Stimulated activated CD8-positive, alpha-beta memory T cell treated with anti-CD3 and anti-CD28 coated beads, Interleukin-7, amount 100 ng/mL, for 24 hours (primary cell): ENCODE data around the gene MED22.
"Not testable (repeated sequence)": the region's sequence is repeated elsewhere in the genome, so short reads cannot be mapped to it uniquely, and the experiment has no call there.

Experiments used
- DNase-seq: peaks from one replicate; pipeline ENCODE4 v3.0.0-alpha.2; 2020; ENCODE audit warnings: low read depth

The MED22 gene

GRCh38 chr9:133334888-133335287 is 13.0 kb downstream of the MED22 start:
- not testable (repeated sequence) for DNase-seq

GRCh38 chr9:133334161-133334560 is 13.8 kb downstream of the MED22 start:
- no peak for DNase-seq

GRCh38 chr9:133333566-133333965 is 14.4 kb downstream of the MED22 start:
- DNase-seq: no peak

- DNase-seq: no peak
These were observed 14.9 kb downstream of the MED22 start for GRCh38 chr9:133333011-133333410.

- DNase-seq: no peak
These were observed 15.6 kb downstream of the MED22 start for GRCh38 chr9:133332381-133332730.

GRCh38 chr9:133331641-133332380 is 16.1 kb downstream of the MED22 start:
- no peak for DNase-seq

GRCh38 chr9:133331221-133331620 is 16.7 kb downstream of the MED22 start:
- DNase-seq: no peak

GRCh38 chr9:133329306-133330156 is 18.4 kb downstream of the MED22 start:
- not testable (repeated sequence) for DNase-seq

GRCh38 chr9:133327834-133328484 is 20.0 kb downstream of the MED22 start:
- no peak for DNase-seq

- not testable (repeated sequence) for DNase-seq
These were observed 20.9 kb downstream of the MED22 start for GRCh38 chr9:133327021-133327420.

GRCh38 chr9:133323991-133324703 is 23.8 kb downstream of the MED22 start:
- DNase-seq: no peak

- DNase-seq: no peak
These were observed 24.7 kb downstream of the MED22 start for GRCh38 chr9:133323211-133323610.

GRCh38 chr9:133322701-133323100 is 25.2 kb downstream of the MED22 start:
- DNase-seq: no peak

GRCh38 chr9:133321411-133321935 is 26.5 kb downstream of the MED22 start:
- no peak for DNase-seq

- no peak for DNase-seq
These were observed 27.5 kb downstream of the MED22 start for GRCh38 chr9:133320421-133320881.

GRCh38 chr9:133317551-133317950 is 30.4 kb downstream of the MED22 start:
- not testable (repeated sequence) for DNase-seq

GRCh38 chr9:133315997-133316396 is 31.9 kb downstream of the MED22 start:
- DNase-seq: no peak

- DNase-seq: no peak
These were observed 38.3 kb downstream of the MED22 start for GRCh38 chr9:133309608-133310007.

- DNase-seq: no peak
These were observed 40.6 kb downstream of the MED22 start for GRCh38 chr9:133307301-133307700.

GRCh38 chr9:133306242-133307204 is 41.4 kb downstream of the MED22 start:
- no peak for DNase-seq

GRCh38 chr9:133305731-133306130 is 42.2 kb downstream of the MED22 start:
- DNase-seq: no peak
